Measurements from ENCODE around the gene FBXL3.

The FBXL3 gene

DNA sequence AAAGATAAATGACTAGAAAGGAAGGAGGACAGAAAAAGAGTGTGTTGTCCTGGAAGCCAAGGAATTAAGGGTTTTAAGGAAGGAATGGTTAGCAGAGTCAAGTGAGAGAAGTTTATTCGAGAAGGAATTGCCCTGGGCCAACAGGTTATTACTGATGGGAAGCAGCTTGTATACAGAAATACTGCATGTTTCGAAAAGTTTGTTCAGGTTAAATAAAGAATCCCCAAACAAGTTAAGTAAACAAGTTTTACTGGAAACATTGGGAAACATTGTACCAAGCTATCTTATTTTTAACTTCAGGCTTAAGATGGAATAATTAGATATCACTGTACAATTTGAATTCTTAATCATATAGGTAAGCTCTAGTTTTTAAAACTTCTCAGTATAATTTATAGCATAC is 28.2 kb upstream of the FBXL3 start:
- TF ChIP-seq, protein P1, sequence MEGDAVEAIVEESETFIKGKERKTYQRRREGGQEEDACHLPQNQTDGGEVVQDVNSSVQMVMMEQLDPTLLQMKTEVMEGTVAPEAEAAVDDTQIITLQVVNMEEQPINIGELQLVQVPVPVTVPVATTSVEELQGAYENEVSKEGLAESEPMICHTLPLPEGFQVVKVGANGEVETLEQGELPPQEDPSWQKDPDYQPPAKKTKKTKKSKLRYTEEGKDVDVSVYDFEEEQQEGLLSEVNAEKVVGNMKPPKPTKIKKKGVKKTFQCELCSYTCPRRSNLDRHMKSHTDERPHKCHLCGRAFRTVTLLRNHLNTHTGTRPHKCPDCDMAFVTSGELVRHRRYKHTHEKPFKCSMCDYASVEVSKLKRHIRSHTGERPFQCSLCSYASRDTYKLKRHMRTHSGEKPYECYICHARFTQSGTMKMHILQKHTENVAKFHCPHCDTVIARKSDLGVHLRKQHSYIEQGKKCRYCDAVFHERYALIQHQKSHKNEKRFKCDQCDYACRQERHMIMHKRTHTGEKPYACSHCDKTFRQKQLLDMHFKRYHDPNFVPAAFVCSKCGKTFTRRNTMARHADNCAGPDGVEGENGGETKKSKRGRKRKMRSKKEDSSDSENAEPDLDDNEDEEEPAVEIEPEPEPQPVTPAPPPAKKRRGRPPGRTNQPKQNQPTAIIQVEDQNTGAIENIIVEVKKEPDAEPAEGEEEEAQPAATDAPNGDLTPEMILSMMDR (conservative IDR thresholded peaks at IDR 0.05), result no peak
- TF ChIP-seq ZFX (IDR thresholded peaks at IDR 0.05), result no peak
- H3K27ac ChIP-seq, result peak overlapping the region; percentile 100

DNA sequence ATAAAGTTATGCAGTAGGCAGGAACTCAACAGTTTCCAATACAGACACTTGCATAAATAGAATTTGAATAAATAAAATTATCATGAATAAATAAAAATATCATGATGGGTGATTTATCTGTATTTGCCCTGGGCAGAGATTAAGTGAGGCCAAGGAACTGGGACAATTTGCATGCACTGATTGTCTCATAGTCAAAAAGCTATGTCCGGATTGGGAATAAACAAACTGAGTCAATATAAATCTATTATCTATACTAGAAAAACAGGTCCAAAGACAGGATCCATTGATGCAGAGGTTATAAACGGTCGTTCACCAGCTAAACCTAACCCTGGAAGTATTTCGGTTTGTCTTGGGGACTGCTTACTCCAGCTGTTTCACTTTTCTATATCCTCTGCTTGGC is 26.2 kb upstream of the FBXL3 start:
- TF ChIP-seq, protein P1 (conservative IDR thresholded peaks at IDR 0.05), result no peak
- TF ChIP-seq ZFX (IDR thresholded peaks at IDR 0.05), result no peak
- H3K27ac ChIP-seq, result peak overlapping the region; percentile 56

DNA sequence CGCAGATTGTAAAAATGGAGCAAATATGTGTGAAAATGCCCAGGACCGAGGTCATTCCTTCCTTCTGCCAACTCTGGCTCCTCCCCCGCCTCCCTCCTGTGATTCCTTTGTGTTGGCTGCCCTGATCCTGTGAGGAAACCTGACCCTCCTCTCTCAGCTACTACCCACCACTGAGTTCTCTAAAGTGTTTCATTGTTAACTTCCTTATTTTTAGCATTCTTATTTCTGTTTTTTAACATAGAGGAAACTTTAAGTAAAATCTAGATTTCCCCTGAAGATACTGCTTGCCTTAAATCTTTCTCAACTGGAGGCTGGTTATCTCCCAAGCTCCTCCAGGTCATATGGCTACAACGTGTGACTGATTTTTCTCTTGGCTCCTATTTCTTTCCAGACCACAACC is 21.7 kb upstream of the FBXL3 start:
- no peak overlapping the region for H3K27ac ChIP-seq
- TF ChIP-seq, protein P1 (conservative IDR thresholded peaks at IDR 0.05), result no peak
- no peak for TF ChIP-seq ZFX (IDR thresholded peaks at IDR 0.05)

DNA sequence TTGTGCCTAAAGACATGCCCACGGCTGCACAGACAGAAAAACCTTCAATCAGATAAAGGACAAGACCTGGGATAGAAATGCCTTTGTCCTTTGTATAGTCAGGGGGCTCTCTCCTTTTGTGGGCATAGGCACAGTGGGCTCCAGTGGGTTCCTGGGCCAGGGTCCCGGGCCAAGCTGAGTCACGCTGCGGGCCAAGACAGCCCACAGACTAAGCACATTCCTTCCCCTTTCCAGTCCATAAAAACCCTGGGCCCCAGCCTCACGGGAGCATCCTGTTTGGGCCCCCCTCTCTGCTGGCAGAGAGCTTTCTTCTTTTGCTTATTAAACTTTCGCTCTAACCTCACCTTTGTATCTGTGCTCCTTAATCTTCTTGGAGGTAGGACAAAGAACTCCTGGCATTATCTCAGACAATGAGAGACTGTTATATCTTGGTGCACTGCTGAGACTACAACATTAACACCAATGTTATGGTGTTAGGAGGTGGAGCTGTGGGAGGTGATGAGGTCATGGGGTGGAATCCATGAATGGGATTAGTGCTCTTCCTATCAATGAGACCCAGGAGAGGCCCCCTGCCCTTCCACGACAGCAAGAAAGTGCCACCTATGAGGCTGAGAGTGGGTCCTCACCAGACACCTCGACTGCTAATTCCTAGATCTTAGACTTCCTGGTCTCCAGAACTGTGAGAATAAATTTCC is 20.8 kb upstream of the FBXL3 start:
- H3K27ac ChIP-seq, result no peak overlapping the region
- TF ChIP-seq ZFX (IDR thresholded peaks at IDR 0.05), result no peak
- TF ChIP-seq, protein P1 (conservative IDR thresholded peaks at IDR 0.05), result no peak

DNA sequence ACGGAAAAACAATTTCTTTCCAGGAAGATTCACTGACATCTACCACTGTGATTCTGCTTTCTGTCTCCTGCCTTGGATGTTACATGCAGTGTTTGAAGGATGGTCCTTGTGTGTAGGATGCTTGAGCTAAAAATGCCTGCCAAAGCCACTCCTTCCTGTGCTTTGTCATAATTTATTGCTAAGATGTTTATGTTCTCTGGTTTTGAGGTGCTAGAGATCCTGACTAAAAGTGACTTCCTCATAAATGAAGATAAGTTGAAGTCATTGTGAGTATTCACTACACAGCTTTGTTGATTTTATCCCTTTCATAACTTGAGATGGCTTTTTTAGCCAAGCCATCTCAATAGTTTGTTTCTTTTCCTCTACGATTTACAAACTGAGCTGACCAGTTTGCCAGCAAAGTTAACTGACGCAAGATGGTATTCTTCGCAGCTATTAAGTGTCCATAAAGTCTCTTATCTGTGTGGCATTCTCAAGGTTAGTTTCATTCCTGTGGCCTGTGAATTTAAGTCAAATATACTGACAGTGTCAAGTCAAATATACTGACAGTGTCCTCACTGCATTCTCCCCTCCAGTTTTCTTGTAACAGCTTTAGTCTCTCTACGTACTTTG is 15.7 kb upstream of the FBXL3 start:
- TF ChIP-seq, protein P1 (conservative IDR thresholded peaks at IDR 0.05), result no peak
- no peak overlapping the region for H3K27ac ChIP-seq

DNA sequence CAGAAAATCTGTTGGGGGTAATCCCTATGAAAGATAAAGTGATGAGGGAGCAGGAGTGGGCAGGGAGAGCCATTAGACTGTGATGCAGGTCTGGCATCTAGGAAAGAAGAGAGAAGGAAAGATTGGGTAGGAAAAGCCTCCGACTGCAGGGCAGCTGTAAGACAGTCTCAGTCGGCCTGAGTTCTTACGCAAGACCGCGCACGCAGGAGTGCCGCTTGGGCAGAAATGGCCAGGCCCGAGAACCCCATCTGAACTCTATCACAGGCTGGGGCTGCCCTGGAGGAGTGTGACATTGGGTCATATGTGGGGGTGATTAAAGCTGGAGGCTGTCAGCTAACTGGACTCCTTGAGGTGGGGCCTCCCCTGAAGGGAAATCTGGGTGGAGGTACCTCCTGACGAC is 13.9 kb upstream of the FBXL3 start:
- TF ChIP-seq, protein P1 (conservative IDR thresholded peaks at IDR 0.05), result no peak
- TF ChIP-seq ZFX (IDR thresholded peaks at IDR 0.05), result no peak
- H3K27ac ChIP-seq, result no peak overlapping the region

DNA sequence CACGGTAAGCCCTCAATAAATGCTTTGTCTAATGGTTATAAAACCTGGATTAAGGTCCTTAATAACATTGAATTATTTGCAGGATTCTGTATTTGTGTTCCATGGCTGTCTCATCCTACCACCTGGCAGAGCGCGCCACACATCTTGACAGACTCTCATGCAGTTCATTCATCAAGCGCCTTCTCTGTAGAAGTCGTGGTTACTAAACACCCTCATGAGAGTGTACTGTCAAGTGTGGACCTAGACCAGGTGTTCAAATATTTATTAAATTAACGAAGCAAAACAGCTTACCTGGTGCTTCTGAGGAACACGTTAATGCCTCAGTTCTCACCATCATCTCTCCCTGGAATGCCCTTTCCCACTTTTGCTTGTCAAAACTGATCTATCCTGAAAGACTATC is 13.1 kb upstream of the FBXL3 start:
- no peak overlapping the region for H3K27ac ChIP-seq
- no peak for TF ChIP-seq ZFX (IDR thresholded peaks at IDR 0.05)

Measured in C4-2B (cell line).